WTC11 (cell line): ENCODE results near the gene WSCD2. TPM values are rescaled to one million over a fixed set of nuclear protein-coding genes. Genes with fewer than 3 reads are reported as not detected.

Experiments
- ATAC-seq: fragments of 200-7000 bp; cut with Tn5 transposase; 2 replicates; pipeline ENCODE4 v1.10.0; 2021; ENCODE audit warnings: mild to moderate bottlenecking, moderate library complexity
- CTCF ChIA-PET: fragments of 300-600 bp; sonication (Branson Sonifier 250); formaldehyde crosslinking; loops from one replicate; lab custom pipeline; 2021; ENCODE audit warnings: antibody characterized with exemption; lab: Charles Lee
- POLR2A ChIA-PET: fragments of 350-600 bp; sonication (Branson Sonifier 250); formaldehyde crosslinking; loops from one replicate; lab custom pipeline; 2021; ENCODE audit warnings: antibody characterized with exemption; lab: Charles Lee
- DNase-seq: peaks from one replicate; pipeline ENCODE4 v3.0.0; 2021; ENCODE audit warnings: low spot score
- H3K27ac Mint-ChIP-seq: 2 replicates; pipeline ENCODE4 v1.8.0; 2021; ENCODE audit warnings: mixed read lengths
- H3K27me3 Mint-ChIP-seq: 2 replicates; pipeline ENCODE4 v1.8.0; 2021; ENCODE audit warnings: low read depth, mild to moderate bottlenecking, moderate library complexity, mixed read lengths
- H3K36me3 Mint-ChIP-seq: 2 replicates; pipeline ENCODE4 v1.8.0; 2021; ENCODE audit warnings: mixed read lengths
- H3K4me1 Mint-ChIP-seq: 2 replicates; pipeline ENCODE4 v1.8.0; 2022; ENCODE audit warnings: mixed read lengths
- H3K4me3 Mint-ChIP-seq: 2 replicates; pipeline ENCODE4 v1.8.0; 2021; ENCODE audit warnings: mild to moderate bottlenecking, moderate library complexity, mixed read lengths
- H3K9me3 Mint-ChIP-seq: 2 replicates; pipeline ENCODE4 v1.8.0; 2021; ENCODE audit warnings: mixed read lengths
- ATF1 ChIP-seq: sonication (generic); formaldehyde crosslinking; IDR thresholded peaks from 2 replicates; pipeline ENCODE4 v1.8.1; 2023; ENCODE audit warnings: mild to moderate bottlenecking, moderate library complexity, missing genetic modification reagents
- ATF2 ChIP-seq: sonication (generic); formaldehyde crosslinking; IDR thresholded peaks from 2 replicates; pipeline ENCODE4 v1.8.1; 2022; ENCODE audit warnings: low read depth, missing genetic modification reagents, borderline replicate concordance
- E2F1 ChIP-seq: sonication (generic); formaldehyde crosslinking; IDR thresholded peaks from 2 replicates; pipeline ENCODE4 v1.8.0; 2022; ENCODE audit warnings: mild to moderate bottlenecking, missing genetic modification reagents
- ETV6 ChIP-seq: sonication (generic); formaldehyde crosslinking; IDR thresholded peaks from 2 replicates; pipeline ENCODE4 v1.8.1; 2022; ENCODE audit warnings: mild to moderate bottlenecking, missing genetic modification reagents
- FOXJ3 ChIP-seq: sonication (generic); formaldehyde crosslinking; IDR thresholded peaks from 2 replicates; pipeline ENCODE4 v1.9.0; 2021; ENCODE audit warnings: missing genetic modification reagents, mild to moderate bottlenecking, borderline replicate concordance
- FOXK1 ChIP-seq: sonication (generic); formaldehyde crosslinking; IDR thresholded peaks from 2 replicates; pipeline ENCODE4 v1.8.0; 2022; ENCODE audit warnings: mild to moderate bottlenecking, moderate library complexity, missing genetic modification reagents
- GABPB1 ChIP-seq: sonication (generic); formaldehyde crosslinking; IDR thresholded peaks from 2 replicates; pipeline ENCODE4 v1.8.1; 2023; ENCODE audit warnings: mild to moderate bottlenecking, missing genetic modification reagents
- GTF2I ChIP-seq: fragments of 250-450 bp; sonication (Bioruptor Pico); conservative IDR thresholded peaks from 2 replicates; pipeline ENCODE4 v1.4.0; 2021; ENCODE audit warnings: mild to moderate bottlenecking
- IRF2 ChIP-seq: sonication (generic); formaldehyde crosslinking; IDR thresholded peaks from 2 replicates; pipeline ENCODE4 v1.8.0; 2022; ENCODE audit warnings: low read depth, missing genetic modification reagents, borderline replicate concordance
- KAT7 ChIP-seq: sonication (generic); formaldehyde crosslinking; IDR thresholded peaks from 2 replicates; pipeline ENCODE4 v1.8.1; 2023; ENCODE audit warnings: missing genetic modification reagents, mild to moderate bottlenecking, borderline replicate concordance
- NR1H2 ChIP-seq: sonication (generic); formaldehyde crosslinking; IDR thresholded peaks from 2 replicates; pipeline ENCODE4 v1.9.0; 2021; ENCODE audit warnings: mild to moderate bottlenecking, moderate library complexity, missing genetic modification reagents
- RORB ChIP-seq: fragments of 250-450 bp; sonication (Bioruptor Pico); IDR thresholded peaks from 2 replicates; pipeline ENCODE4 v1.9.0; 2021; ENCODE audit warnings: mild to moderate bottlenecking
- SMAD3 ChIP-seq: sonication (generic); formaldehyde crosslinking; IDR thresholded peaks from 2 replicates; pipeline ENCODE4 v1.8.0; 2022; ENCODE audit warnings: missing genetic modification reagents, mild to moderate bottlenecking, borderline replicate concordance
- TCF7 ChIP-seq: sonication (generic); formaldehyde crosslinking; IDR thresholded peaks from 2 replicates; pipeline ENCODE4 v1.8.0; 2022; ENCODE audit warnings: mild to moderate bottlenecking, low read depth, missing genetic modification reagents, moderate library complexity
- ZNF232 ChIP-seq: sonication (generic); formaldehyde crosslinking; IDR thresholded peaks from 2 replicates; pipeline ENCODE4 v1.8.0; 2022; ENCODE audit warnings: mild to moderate bottlenecking, missing genetic modification reagents
- ZNF317 ChIP-seq: sonication (generic); formaldehyde crosslinking; IDR thresholded peaks from 2 replicates; pipeline ENCODE4 v1.8.1; 2023; ENCODE audit warnings: low read depth, mild to moderate bottlenecking, moderate library complexity, missing genetic modification reagents, borderline replicate concordance
- total RNA-seq: library from RNA; stranded (reverse); gene quantifications from 3 replicates; pipeline ENCODE4 v1.2.3, GENCODE V29; 2021
- TF ChIP-seq, protein P1 (sequence below): fragments of 200-600 bp; IDR thresholded peaks from 2 replicates; pipeline ENCODE4 v1.8.0; 2022; ENCODE audit warnings: antibody characterized with exemption
- TF ChIP-seq, protein P2 (sequence below): sonication (generic); formaldehyde crosslinking; IDR thresholded peaks from 2 replicates; pipeline ENCODE4 v1.8.0; 2022; ENCODE audit warnings: mild to moderate bottlenecking, missing genetic modification reagents
- TF ChIP-seq, protein P3 (sequence below): sonication (generic); formaldehyde crosslinking; IDR thresholded peaks from 2 replicates; pipeline ENCODE4 v1.8.1; 2023; ENCODE audit warnings: mild to moderate bottlenecking, missing genetic modification reagents, borderline replicate concordance
- TF ChIP-seq, protein P4 (sequence below): sonication (generic); formaldehyde crosslinking; IDR thresholded peaks from 2 replicates; pipeline ENCODE4 v1.8.0; 2023; ENCODE audit warnings: missing genetic modification reagents, mild to moderate bottlenecking, borderline replicate concordance

Gene WSCD2
- total RNA-seq, 1 experiment from 2014 or later: 1.1 TPM

- H3K4me3 Mint-ChIP-seq: no peak overlapping the region
- ATAC-seq: peak; percentile 60
- DNase-seq: no peak
- POLR2A ChIA-PET: no interaction called here
- H3K9me3 Mint-ChIP-seq: peaks cover 9% of the 10 kb centered on the region
- peaks cover 27% of the 10 kb centered on the region for H3K4me1 Mint-ChIP-seq
- no peaks in the 10 kb centered on the region for H3K36me3 Mint-ChIP-seq
- no peak overlapping the region for H3K27ac Mint-ChIP-seq
- H3K27me3 Mint-ChIP-seq: no peaks in the 10 kb centered on the region; the same call in 1 of the 2 replicates
- TF ChIP-seq TCF7: no peak
- CTCF ChIA-PET: no interaction called here
Observed at GRCh38 chr12:108151533-108152169, 22.6 kb downstream of the WSCD2 start.

GRCh38 chr12:108152170-108152538, 23.1 kb downstream of the WSCD2 start:
- ATAC-seq: no peak

GRCh38 chr12:108156717-108157116, 27.6 kb downstream of the WSCD2 start:
- ChIA-PET CTCF (interaction anchor here (0.6 kb wide), 1 partner anchor 481 kb away, joined by 3 read pairs; no protein-coding TSS in a partner anchor), POLR2A (no interaction called here)
- Mint-ChIP-seq H3K36me3 (no peaks in the 10 kb centered on the region), H3K4me3 (no peak overlapping the region), H3K9me3 (peaks cover 9% of the 10 kb centered on the region), H3K4me1 (peaks cover 6% of the 10 kb centered on the region), H3K27me3 (no peaks in the 10 kb centered on the region), H3K27ac (no peak overlapping the region)
- no peak for DNase-seq
- no peak for ATAC-seq
- TF ChIP-seq, protein P1, sequence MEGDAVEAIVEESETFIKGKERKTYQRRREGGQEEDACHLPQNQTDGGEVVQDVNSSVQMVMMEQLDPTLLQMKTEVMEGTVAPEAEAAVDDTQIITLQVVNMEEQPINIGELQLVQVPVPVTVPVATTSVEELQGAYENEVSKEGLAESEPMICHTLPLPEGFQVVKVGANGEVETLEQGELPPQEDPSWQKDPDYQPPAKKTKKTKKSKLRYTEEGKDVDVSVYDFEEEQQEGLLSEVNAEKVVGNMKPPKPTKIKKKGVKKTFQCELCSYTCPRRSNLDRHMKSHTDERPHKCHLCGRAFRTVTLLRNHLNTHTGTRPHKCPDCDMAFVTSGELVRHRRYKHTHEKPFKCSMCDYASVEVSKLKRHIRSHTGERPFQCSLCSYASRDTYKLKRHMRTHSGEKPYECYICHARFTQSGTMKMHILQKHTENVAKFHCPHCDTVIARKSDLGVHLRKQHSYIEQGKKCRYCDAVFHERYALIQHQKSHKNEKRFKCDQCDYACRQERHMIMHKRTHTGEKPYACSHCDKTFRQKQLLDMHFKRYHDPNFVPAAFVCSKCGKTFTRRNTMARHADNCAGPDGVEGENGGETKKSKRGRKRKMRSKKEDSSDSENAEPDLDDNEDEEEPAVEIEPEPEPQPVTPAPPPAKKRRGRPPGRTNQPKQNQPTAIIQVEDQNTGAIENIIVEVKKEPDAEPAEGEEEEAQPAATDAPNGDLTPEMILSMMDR: no peak
- TF ChIP-seq FOXJ3 (CRISPR knock-in tag) (no peak), ZNF317 (CRISPR knock-in tag) (no peak), TCF7 (no peak), ATF1 (CRISPR knock-in tag) (no peak), IRF2 (no peak), SMAD3 (no peak), RORB (CRISPR knock-in tag) (no peak), ATF2 (CRISPR knock-in tag) (no peak), ETV6 (no peak), GTF2I (CRISPR knock-in tag) (no peak), GABPB1 (no peak), ZNF232 (CRISPR knock-in tag) (no peak), FOXK1 (CRISPR knock-in tag) (no peak), E2F1 (CRISPR knock-in tag) (no peak)
- TF ChIP-seq, protein P2, sequence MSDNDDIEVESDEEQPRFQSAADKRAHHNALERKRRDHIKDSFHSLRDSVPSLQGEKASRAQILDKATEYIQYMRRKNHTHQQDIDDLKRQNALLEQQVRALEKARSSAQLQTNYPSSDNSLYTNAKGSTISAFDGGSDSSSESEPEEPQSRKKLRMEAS (CRISPR knock-in tag): no peak
- TF ChIP-seq, protein P3, sequence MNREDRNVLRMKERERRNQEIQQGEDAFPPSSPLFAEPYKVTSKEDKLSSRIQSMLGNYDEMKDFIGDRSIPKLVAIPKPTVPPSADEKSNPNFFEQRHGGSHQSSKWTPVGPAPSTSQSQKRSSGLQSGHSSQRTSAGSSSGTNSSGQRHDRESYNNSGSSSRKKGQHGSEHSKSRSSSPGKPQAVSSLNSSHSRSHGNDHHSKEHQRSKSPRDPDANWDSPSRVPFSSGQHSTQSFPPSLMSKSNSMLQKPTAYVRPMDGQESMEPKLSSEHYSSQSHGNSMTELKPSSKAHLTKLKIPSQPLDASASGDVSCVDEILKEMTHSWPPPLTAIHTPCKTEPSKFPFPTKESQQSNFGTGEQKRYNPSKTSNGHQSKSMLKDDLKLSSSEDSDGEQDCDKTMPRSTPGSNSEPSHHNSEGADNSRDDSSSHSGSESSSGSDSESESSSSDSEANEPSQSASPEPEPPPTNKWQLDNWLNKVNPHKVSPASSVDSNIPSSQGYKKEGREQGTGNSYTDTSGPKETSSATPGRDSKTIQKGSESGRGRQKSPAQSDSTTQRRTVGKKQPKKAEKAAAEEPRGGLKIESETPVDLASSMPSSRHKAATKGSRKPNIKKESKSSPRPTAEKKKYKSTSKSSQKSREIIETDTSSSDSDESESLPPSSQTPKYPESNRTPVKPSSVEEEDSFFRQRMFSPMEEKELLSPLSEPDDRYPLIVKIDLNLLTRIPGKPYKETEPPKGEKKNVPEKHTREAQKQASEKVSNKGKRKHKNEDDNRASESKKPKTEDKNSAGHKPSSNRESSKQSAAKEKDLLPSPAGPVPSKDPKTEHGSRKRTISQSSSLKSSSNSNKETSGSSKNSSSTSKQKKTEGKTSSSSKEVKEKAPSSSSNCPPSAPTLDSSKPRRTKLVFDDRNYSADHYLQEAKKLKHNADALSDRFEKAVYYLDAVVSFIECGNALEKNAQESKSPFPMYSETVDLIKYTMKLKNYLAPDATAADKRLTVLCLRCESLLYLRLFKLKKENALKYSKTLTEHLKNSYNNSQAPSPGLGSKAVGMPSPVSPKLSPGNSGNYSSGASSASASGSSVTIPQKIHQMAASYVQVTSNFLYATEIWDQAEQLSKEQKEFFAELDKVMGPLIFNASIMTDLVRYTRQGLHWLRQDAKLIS: no peak
- TF ChIP-seq, protein P4, sequence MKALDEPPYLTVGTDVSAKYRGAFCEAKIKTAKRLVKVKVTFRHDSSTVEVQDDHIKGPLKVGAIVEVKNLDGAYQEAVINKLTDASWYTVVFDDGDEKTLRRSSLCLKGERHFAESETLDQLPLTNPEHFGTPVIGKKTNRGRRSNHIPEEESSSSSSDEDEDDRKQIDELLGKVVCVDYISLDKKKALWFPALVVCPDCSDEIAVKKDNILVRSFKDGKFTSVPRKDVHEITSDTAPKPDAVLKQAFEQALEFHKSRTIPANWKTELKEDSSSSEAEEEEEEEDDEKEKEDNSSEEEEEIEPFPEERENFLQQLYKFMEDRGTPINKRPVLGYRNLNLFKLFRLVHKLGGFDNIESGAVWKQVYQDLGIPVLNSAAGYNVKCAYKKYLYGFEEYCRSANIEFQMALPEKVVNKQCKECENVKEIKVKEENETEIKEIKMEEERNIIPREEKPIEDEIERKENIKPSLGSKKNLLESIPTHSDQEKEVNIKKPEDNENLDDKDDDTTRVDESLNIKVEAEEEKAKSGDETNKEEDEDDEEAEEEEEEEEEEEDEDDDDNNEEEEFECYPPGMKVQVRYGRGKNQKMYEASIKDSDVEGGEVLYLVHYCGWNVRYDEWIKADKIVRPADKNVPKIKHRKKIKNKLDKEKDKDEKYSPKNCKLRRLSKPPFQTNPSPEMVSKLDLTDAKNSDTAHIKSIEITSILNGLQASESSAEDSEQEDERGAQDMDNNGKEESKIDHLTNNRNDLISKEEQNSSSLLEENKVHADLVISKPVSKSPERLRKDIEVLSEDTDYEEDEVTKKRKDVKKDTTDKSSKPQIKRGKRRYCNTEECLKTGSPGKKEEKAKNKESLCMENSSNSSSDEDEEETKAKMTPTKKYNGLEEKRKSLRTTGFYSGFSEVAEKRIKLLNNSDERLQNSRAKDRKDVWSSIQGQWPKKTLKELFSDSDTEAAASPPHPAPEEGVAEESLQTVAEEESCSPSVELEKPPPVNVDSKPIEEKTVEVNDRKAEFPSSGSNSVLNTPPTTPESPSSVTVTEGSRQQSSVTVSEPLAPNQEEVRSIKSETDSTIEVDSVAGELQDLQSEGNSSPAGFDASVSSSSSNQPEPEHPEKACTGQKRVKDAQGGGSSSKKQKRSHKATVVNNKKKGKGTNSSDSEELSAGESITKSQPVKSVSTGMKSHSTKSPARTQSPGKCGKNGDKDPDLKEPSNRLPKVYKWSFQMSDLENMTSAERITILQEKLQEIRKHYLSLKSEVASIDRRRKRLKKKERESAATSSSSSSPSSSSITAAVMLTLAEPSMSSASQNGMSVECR (CRISPR knock-in tag): no peak

More at GRCh38 chr12:108152170-108152538, 23.1 kb downstream of the WSCD2 start:
- TF ChIP-seq KAT7 (no peak), NR1H2 (CRISPR knock-in tag) (peak; percentile 65; the same call in 1 of the 2 replicates)
- DNase-seq: no peak
- Mint-ChIP-seq H3K4me3 (no peak overlapping the region), H3K27ac (no peak overlapping the region), H3K9me3 (peaks cover 9% of the 10 kb centered on the region), H3K4me1 (peaks cover 23% of the 10 kb centered on the region), H3K27me3 (no peaks in the 10 kb centered on the region; the same call in 1 of the 2 replicates), H3K36me3 (no peaks in the 10 kb centered on the region)
- ChIA-PET CTCF (no interaction called here), POLR2A (no interaction called here)
